HL-60 (cell line): ENCODE data around the gene SHE.

Experiments
- DNase-seq, 2 experiments: peaks; one replicate each; pipeline ENCODE4 v3.0.0-alpha.2; 2010 to 2020; ENCODE audit warnings: low read depth in 1 of 2, low spot score in 1 of 2
- H3K27ac ChIP-seq: fragments of 250-450 bp; sonication (Bioruptor Pico); replicated peaks from 2 replicates; pipeline ENCODE4 v1.5.1; 2020; ENCODE audit warnings: mild to moderate bottlenecking, moderate library complexity
- H3K27me3 ChIP-seq: fragments of 250-450 bp; sonication (Bioruptor Pico); 2 replicates; pipeline ENCODE4 v1.5.1; 2021; ENCODE audit warnings: mild to moderate bottlenecking, moderate library complexity; ENCODE audit not compliant: insufficient read depth, poor library complexity, severe bottlenecking
- H3K4me3 ChIP-seq: replicated peaks from 2 replicates; pipeline ENCODE4 v1.5.1; 2011; ENCODE audit warnings: mild to moderate bottlenecking, control low read depth, low read length; ENCODE audit not compliant: insufficient read depth
- CTCF ChIP-seq: IDR thresholded peaks from one replicate; pipeline ENCODE4 v1.5.1; 2011; ENCODE audit warnings: low read length, control low read depth, inconsistent platforms; ENCODE audit not compliant: insufficient read depth
- GABPA ChIP-seq: IDR thresholded peaks from 2 replicates; pipeline ENCODE4 v1.6.1; 2012; ENCODE audit warnings: low read depth
- POLR2AphosphoS5 ChIP-seq: IDR thresholded peaks from 2 replicates; pipeline ENCODE4 v1.6.1; 2012; ENCODE audit warnings: low read depth
- REST ChIP-seq: IDR thresholded peaks from 2 replicates; pipeline ENCODE4 v1.6.1; 2012; ENCODE audit warnings: low read depth; ENCODE audit not compliant: insufficient replicate concordance
- SPI1 ChIP-seq: IDR thresholded peaks from 2 replicates; pipeline ENCODE4 v1.6.1; 2012; ENCODE audit warnings: low read depth, mild to moderate bottlenecking, borderline replicate concordance

Gene SHE

GRCh38 chr1:154529308-154529707 is 27.1 kb upstream of the SHE start:
- no peak overlapping the region for H3K27ac ChIP-seq
- no peak for TF ChIP-seq REST
- TF ChIP-seq GABPA: no peak
- TF ChIP-seq CTCF: no peak
- TF ChIP-seq SPI1: no peak
- TF ChIP-seq POLR2AphosphoS5: no peak
- no peak for DNase-seq
- H3K27me3 ChIP-seq: no peaks in the 10 kb centered on the region
- no peak overlapping the region for H3K4me3 ChIP-seq

- no peak for DNase-seq
- Histone ChIP-seq H3K4me3 (no peak overlapping the region), H3K27me3 (no peaks in the 10 kb centered on the region), H3K27ac (no peak overlapping the region)
- no peak for TF ChIP-seq SPI1
- no peak for TF ChIP-seq REST
- TF ChIP-seq CTCF: no peak
- TF ChIP-seq POLR2AphosphoS5: no peak
- TF ChIP-seq GABPA: no peak
Observed at GRCh38 chr1:154527192-154527591, 25.0 kb upstream of the SHE start.

GRCh38 chr1:154524881-154525280 is 22.7 kb upstream of the SHE start:
- Histone ChIP-seq H3K27me3 (no peaks in the 10 kb centered on the region), H3K27ac (no peak overlapping the region), H3K4me3 (no peak overlapping the region)
- TF ChIP-seq SPI1: no peak
- no peak for TF ChIP-seq POLR2AphosphoS5
- no peak for TF ChIP-seq CTCF
- no peak for TF ChIP-seq REST
- TF ChIP-seq GABPA: no peak
- no peak for DNase-seq
